HEK293T (cell line): ENCODE results near the gene NF1.
"Not testable (repeated sequence)": the region's sequence is repeated elsewhere in the genome, so short reads cannot be mapped to it uniquely, and the experiment has no call there.

Source experiments
- CTCF ChIA-PET: fragments of 350-600 bp; formaldehyde crosslinking; extraction: SDS; loops from one replicate; lab custom pipeline; 2021; ENCODE audit warnings: antibody characterized with exemption, inconsistent platforms; lab: Yijun Ruan, JAX
- POLR2A ChIA-PET: fragments of 350-600 bp; formaldehyde crosslinking; extraction: SDS; loops from one replicate; lab custom pipeline; 2020; ENCODE audit warnings: antibody characterized with exemption, inconsistent platforms; lab: Yijun Ruan, JAX
- DNase-seq: peaks from one replicate; pipeline ENCODE4 v3.0.0; 2012; ENCODE audit warnings: mixed read lengths; ENCODE audit errors: extremely low spot score
- ARNT ChIP-seq: fragments of 450-650 bp; IDR thresholded peaks from 2 replicates; pipeline ENCODE4 v1.6.1; 2017; ENCODE audit warnings: mild to moderate bottlenecking
- BHLHE40 ChIP-seq: fragments of 450-650 bp; IDR thresholded peaks from 2 replicates; pipeline ENCODE4 v1.6.1; 2016; ENCODE audit warnings: mild to moderate bottlenecking, moderate library complexity, borderline replicate concordance
- CTBP1 ChIP-seq: fragments of 450-650 bp; IDR thresholded peaks from 2 replicates; pipeline ENCODE4 v1.6.1; 2016; ENCODE audit warnings: borderline replicate concordance
- ELF4 ChIP-seq: fragments of 450-650 bp; IDR thresholded peaks from 2 replicates; pipeline ENCODE4 v1.6.1; 2017; ENCODE audit warnings: antibody characterized with exemption
- FOXA1 ChIP-seq: fragments of 450-650 bp; IDR thresholded peaks from 2 replicates; pipeline ENCODE4 v1.6.1; 2016; ENCODE audit warnings: mild to moderate bottlenecking
- FOXK2 ChIP-seq: fragments of 450-650 bp; IDR thresholded peaks from 2 replicates; pipeline ENCODE4 v1.6.1; 2016; ENCODE audit warnings: mild to moderate bottlenecking
- FOXM1 ChIP-seq: fragments of 450-650 bp; IDR thresholded peaks from 2 replicates; pipeline ENCODE4 v1.6.1; 2017; ENCODE audit warnings: mild to moderate bottlenecking, borderline replicate concordance
- HDGF ChIP-seq: fragments of 450-650 bp; IDR thresholded peaks from 2 replicates; pipeline ENCODE4 v1.6.1; 2017; ENCODE audit warnings: antibody characterized with exemption, borderline replicate concordance
- L3MBTL2 ChIP-seq: fragments of 450-650 bp; conservative IDR thresholded peaks from 2 replicates; pipeline ENCODE4 v1.6.1; 2016; ENCODE audit warnings: mild to moderate bottlenecking
- LEF1 ChIP-seq: fragments of 450-650 bp; IDR thresholded peaks from 2 replicates; pipeline ENCODE4 v1.6.1; 2017; ENCODE audit warnings: mild to moderate bottlenecking, borderline replicate concordance
- NFRKB ChIP-seq: fragments of 450-650 bp; IDR thresholded peaks from 2 replicates; pipeline ENCODE4 v1.6.1; 2016; ENCODE audit warnings: mild to moderate bottlenecking, moderate library complexity
- PKNOX1 ChIP-seq: fragments of 450-650 bp; IDR thresholded peaks from 2 replicates; pipeline ENCODE4 v1.6.1; 2016
- SP1 ChIP-seq: fragments of 450-650 bp; IDR thresholded peaks from 2 replicates; pipeline ENCODE4 v1.6.1; 2017
- SUZ12 ChIP-seq: fragments of 450-650 bp; IDR thresholded peaks from 2 replicates; pipeline ENCODE4 v1.6.1; 2016; ENCODE audit warnings: mild to moderate bottlenecking
- TARDBP ChIP-seq: fragments of 450-650 bp; IDR thresholded peaks from 2 replicates; pipeline ENCODE4 v1.6.1; 2016
- ZNF384 ChIP-seq: fragments of 450-650 bp; IDR thresholded peaks from 2 replicates; pipeline ENCODE4 v1.6.1; 2016

The NF1 gene

GRCh38 chr17:31100840-31101459, 6.2 kb downstream of the NF1 start:
- DNase-seq, result no peak
- TF ChIP-seq PKNOX1, result no peak
- no peak for TF ChIP-seq L3MBTL2
- no peak for TF ChIP-seq ELF4
- TF ChIP-seq TARDBP, result no peak
- TF ChIP-seq LEF1, result no peak
- TF ChIP-seq HDGF, result no peak
- TF ChIP-seq SUZ12, result no peak
- TF ChIP-seq FOXA1, result no peak
- TF ChIP-seq FOXK2, result no peak
- TF ChIP-seq FOXM1, result no peak
- TF ChIP-seq NFRKB, result no peak
- no peak for TF ChIP-seq CTBP1
- TF ChIP-seq BHLHE40, result no peak
- CTCF ChIA-PET, result no interaction called here
- POLR2A ChIA-PET, result interaction anchor here (1.1 kb wide), 1 partner anchor 9 kb away, joined by 3 read pairs; no protein-coding TSS in a partner anchor

GRCh38 chr17:31101943-31102342, 7.2 kb downstream of the NF1 start:
- CTCF ChIA-PET, result no interaction called here
- POLR2A ChIA-PET, result interaction anchor here (1.1 kb wide), 1 partner anchor 8 kb away, joined by 3 read pairs; no protein-coding TSS in a partner anchor
- no peak for TF ChIP-seq L3MBTL2
- TF ChIP-seq LEF1, result no peak
- no peak for TF ChIP-seq BHLHE40
- no peak for TF ChIP-seq NFRKB
- no peak for TF ChIP-seq ZNF384
- no peak for TF ChIP-seq SUZ12
- TF ChIP-seq CTBP1, result no peak
- no peak for TF ChIP-seq HDGF
- no peak for TF ChIP-seq FOXA1
- TF ChIP-seq ELF4, result no peak
- TF ChIP-seq FOXK2, result no peak
- TF ChIP-seq TARDBP, result no peak
- no peak for TF ChIP-seq ARNT
- no peak for TF ChIP-seq SP1
- no peak for TF ChIP-seq PKNOX1
- TF ChIP-seq FOXM1, result no peak

GRCh38 chr17:31105991-31106390, 11.2 kb downstream of the NF1 start:
- CTCF ChIA-PET, result no interaction called here
- POLR2A ChIA-PET, result interaction anchor here (2.5 kb wide), 1 partner anchor 11 kb away, joined by 12 read pairs; the partner anchor contains the start of gene NF1
- TF ChIP-seq LEF1 (no peak), HDGF (no peak), SUZ12 (no peak), SP1 (no peak), ZNF384 (no peak), CTBP1 (no peak), FOXM1 (no peak), TARDBP (no peak), ELF4 (no peak), ARNT (no peak), L3MBTL2 (no peak), PKNOX1 (no peak), BHLHE40 (no peak), FOXK2 (no peak)
- DNase-seq, result no peak

More at GRCh38 chr17:31101943-31102342, 7.2 kb downstream of the NF1 start:
- DNase-seq, result no peak

- ChIA-PET POLR2A (interaction anchor here (3.0 kb wide), 1 partner anchor 16 kb away, joined by 26 read pairs; the partner anchor contains the start of gene NF1), CTCF (no interaction called here)
- TF ChIP-seq LEF1 (no peak), BHLHE40 (no peak), SP1 (no peak), ARNT (no peak), FOXK2 (no peak), L3MBTL2 (no peak), HDGF (no peak), FOXM1 (no peak), ELF4 (no peak), NFRKB (no peak), ZNF384 (no peak), SUZ12 (no peak)
- DNase-seq, result no peak
These were observed 16.4 kb downstream of the NF1 start for GRCh38 chr17:31111183-31111582.

GRCh38 chr17:31112001-31112661, 17.4 kb downstream of the NF1 start:
- no peak for DNase-seq
- POLR2A ChIA-PET, result interaction anchor here (1.5 kb wide), 1 partner anchor 18 kb away, joined by 8 read pairs; the partner anchor contains the start of gene NF1
- CTCF ChIA-PET, result no interaction called here
- TF ChIP-seq ZNF384 (no peak), LEF1 (no peak), FOXM1 (no peak), TARDBP (no peak)

- POLR2A ChIA-PET, result interaction anchor here (1.9 kb wide), 1 partner anchor 19 kb away, joined by 9 read pairs; the partner anchor contains the start of gene NF1
- DNase-seq, CTCF ChIA-PET: not testable (repeated sequence)
These were observed 18.6 kb downstream of the NF1 start for GRCh38 chr17:31113368-31113767.
